ENCODE data around the gene JUND. TPM values are rescaled to one million over a fixed set of nuclear protein-coding genes. Genes with fewer than 3 reads are reported as not detected.

The JUND gene
- polyA plus RNA-seq, 1 experiment = 48.6 TPM

- Histone ChIP-seq H3K4me3 (ENCODE audit: low read depth, low read length) (no peak overlapping the region), H3K27me3 (ENCODE audit: control insufficient read depth, insufficient read depth, low read length) (peaks cover 31% of the 10 kb centered on the region), H3K27ac (ENCODE audit: low read depth, low read length) (no peak overlapping the region), H3K9me3 (ENCODE audit: control insufficient read depth, insufficient read depth, low read length) (peaks cover 12% of the 10 kb centered on the region)
- CTCF ChIA-PET = interaction anchor here (0.5 to 1.2 kb wide), 3 partner anchors 23 to 48 kb away, joined by 3 to 5 read pairs (median 3); no protein-coding TSS in a partner anchor
- POLR2A ChIA-PET = no interaction called here
- no peak for DNase-seq (ENCODE audit: low read depth, low spot score)
- no peak for TF ChIP-seq CTCF (IDR thresholded peaks at IDR 0.05; ENCODE audit: low read depth, low read length)
Observed at GRCh38 chr19:18230941-18231734, 50.3 kb downstream of the JUND start.

- DNase-seq (ENCODE audit: low read depth, low spot score) = no peak
- H3K27me3 ChIP-seq (ENCODE audit: control insufficient read depth, insufficient read depth, low read length) = peaks cover 33% of the 10 kb centered on the region
- no peak overlapping the region for H3K27ac ChIP-seq (ENCODE audit: low read depth, low read length)
- peaks cover 12% of the 10 kb centered on the region for H3K9me3 ChIP-seq (ENCODE audit: control insufficient read depth, insufficient read depth, low read length)
- POLR2A ChIA-PET = interaction anchor here (0.6 kb wide), 1 partner anchor 41 kb away, joined by 5 read pairs; no protein-coding TSS in a partner anchor
- no peak for TF ChIP-seq CTCF (IDR thresholded peaks at IDR 0.05; ENCODE audit: low read depth, low read length)
- no peak overlapping the region for H3K4me3 ChIP-seq (ENCODE audit: low read depth, low read length)
- CTCF ChIA-PET = interaction anchor here (1.0 kb wide), 1 partner anchor 49 kb away, joined by 5 read pairs; no protein-coding TSS in a partner anchor
Observed at GRCh38 chr19:18229915-18230314, 51.5 kb downstream of the JUND start.

Small RNA genes lying within 50 kb of the gene (small RNA-seq; reads per million reads assigned to genes)
- gene MIR3188 (ENCODE audit: insufficient read length, low read depth) = not detected
- not detected for gene RPL39P38 (ENCODE audit: insufficient read length, low read depth)

Other genes with a start within 250 kb of the JUND start
- 0.05 and 0.14 TPM in 2 replicates for gene IL12RB1, start 194.7 kb downstream of the JUND start, polyA plus RNA-seq (2011; rRNA removed)
- gene MAST3, start 183.8 kb downstream of the JUND start, polyA plus RNA-seq (2011; rRNA removed) = 2.1 and 2.5 TPM in 2 replicates
- gene PIK3R2, start 128.5 kb downstream of the JUND start, polyA plus RNA-seq (2011; rRNA removed) = 19.7 and 23.3 TPM in 2 replicates
- gene IFI30, start 107.8 kb downstream of the JUND start, polyA plus RNA-seq (2011; rRNA removed) = 6.9 and 8.1 TPM in 2 replicates
- 8.2 and 13.4 TPM in 2 replicates for gene MPV17L2, start 88.4 kb downstream of the JUND start, polyA plus RNA-seq (2011; rRNA removed)
- 2.8 and 6.1 TPM in 2 replicates for gene RAB3A, start 77.6 kb downstream of the JUND start, polyA plus RNA-seq (2011; rRNA removed)
- 0.12 and 0.46 TPM in 2 replicates for gene PDE4C, start 55.2 kb downstream of the JUND start, polyA plus RNA-seq (2011; rRNA removed)
- gene IQCN, start 7.2 kb downstream of the JUND start, polyA plus RNA-seq (2011; rRNA removed) = 0.45 and 0.53 TPM in 2 replicates
- 58.6 and 69.3 TPM in 2 replicates for gene LSM4, start 41.5 kb upstream of the JUND start, polyA plus RNA-seq (2011; rRNA removed)
- gene PGPEP1, start 59.0 kb upstream of the JUND start, polyA plus RNA-seq (2011; rRNA removed) = 22.0 and 29.1 TPM in 2 replicates
- 25.0 and 35.9 TPM in 2 replicates for gene GDF15, start 104.5 kb upstream of the JUND start, polyA plus RNA-seq (2011; rRNA removed)
- 0.12 and 0.32 TPM in 2 replicates for gene LRRC25, start 116.0 kb upstream of the JUND start, polyA plus RNA-seq (2011; rRNA removed)
- 9.4 and 12.6 TPM in 2 replicates for gene SSBP4, start 137.8 kb upstream of the JUND start, polyA plus RNA-seq (2011; rRNA removed)
- 13.3 and 19.2 TPM in 2 replicates for gene ISYNA1, start 156.5 kb upstream of the JUND start, polyA plus RNA-seq (2011; rRNA removed)
- 2.7 and 4.1 TPM in 2 replicates for gene ELL, start 240.4 kb upstream of the JUND start, polyA plus RNA-seq (2011; rRNA removed)

All from AG04450 (cell line).